Activated CD8-positive, alpha-beta T cell treated with anti-CD3 and anti-CD28 coated beads, Interleukin-2, amount 10 ng/mL, durations not matched to agents 7 days and 5 days (primary cell): Measurements from ENCODE around the gene MTM1. TPM values are rescaled to one million over a fixed set of nuclear protein-coding genes. Genes with fewer than 3 reads are reported as not detected.

Source experiments
- ATAC-seq: fragments of 150-1000 bp; cut with Tn5 transposase; one replicate; pipeline ENCODE4 v1.10.0; 2021; ENCODE audit warnings: moderate library complexity
- CTCF ChIA-PET: fragments of 350-600 bp; sonication (Branson Sonifier 250); formaldehyde crosslinking; loops from one replicate; lab custom pipeline; 2021; ENCODE audit warnings: antibody characterized with exemption; lab: Charles Lee
- POLR2A ChIA-PET: fragments of 350-600 bp; sonication (Branson Sonifier 250); formaldehyde crosslinking; loops from one replicate; lab custom pipeline; 2021; ENCODE audit warnings: antibody characterized with exemption; lab: Charles Lee
- DNase-seq: peaks from one replicate; pipeline ENCODE4 v3.0.0-alpha.2; 2020
- H3K27ac Mint-ChIP-seq: one replicate; pipeline ENCODE4 v1.8.0; 2021; ENCODE audit warnings: mild to moderate bottlenecking, mixed read lengths
- H3K27me3 Mint-ChIP-seq: one replicate; pipeline ENCODE4 v1.8.0; 2021; ENCODE audit warnings: low read depth, mixed read lengths
- H3K36me3 Mint-ChIP-seq: one replicate; pipeline ENCODE4 v1.8.0; 2021; ENCODE audit warnings: low read depth, mixed read lengths
- H3K4me1 Mint-ChIP-seq: one replicate; pipeline ENCODE4 v1.8.0; 2021; ENCODE audit warnings: low read depth, mixed read lengths
- H3K4me3 Mint-ChIP-seq: one replicate; pipeline ENCODE4 v1.8.0; 2021; ENCODE audit warnings: mild to moderate bottlenecking, mixed read lengths
- H3K9me3 Mint-ChIP-seq: one replicate; pipeline ENCODE4 v1.8.0; 2022; ENCODE audit warnings: mixed read lengths; ENCODE audit not compliant: insufficient read depth
- total RNA-seq, 2 experiments: library from RNA; stranded (reverse); gene quantifications; one replicate each; pipeline ENCODE4 v1.2.3, GENCODE V29; 2021

The MTM1 gene
- total RNA-seq, 2 experiments from 2014 or later: 28.7 to 34.8 TPM

- Mint-ChIP-seq H3K9me3 (no peaks in the 10 kb centered on the region), H3K27me3 (no peaks in the 10 kb centered on the region), H3K27ac (no peak overlapping the region), H3K36me3 (no peaks in the 10 kb centered on the region), H3K4me1 (no peaks in the 10 kb centered on the region), H3K4me3 (no peak overlapping the region)
- CTCF ChIA-PET: no interaction called here
- POLR2A ChIA-PET: interaction anchor here (0.7 kb wide), 1 partner anchor 9 kb away, joined by 3 read pairs; no protein-coding TSS in a partner anchor
- no peak for DNase-seq
- ATAC-seq: no peak
Measured at GRCh38 chrX:150558424-150558823, 10.0 kb upstream of the MTM1 start.

- peaks cover 9% of the 10 kb centered on the region for H3K4me1 Mint-ChIP-seq
- H3K36me3 Mint-ChIP-seq: peaks cover 2% of the 10 kb centered on the region
- ChIA-PET POLR2A (no interaction called here), CTCF (no interaction called here)
- DNase-seq (no peak), ATAC-seq (no peak)
- no peaks in the 10 kb centered on the region for H3K9me3 Mint-ChIP-seq
- no peaks in the 10 kb centered on the region for H3K27me3 Mint-ChIP-seq
- H3K27ac Mint-ChIP-seq: no peak overlapping the region
- no peak overlapping the region for H3K4me3 Mint-ChIP-seq
Measured at GRCh38 chrX:150564838-150565237, 3.6 kb upstream of the MTM1 start.

GRCh38 chrX:150565551-150565950 is 2.9 kb upstream of the MTM1 start:
- POLR2A ChIA-PET: no interaction called here
- Mint-ChIP-seq H3K9me3 (no peaks in the 10 kb centered on the region), H3K27me3 (no peaks in the 10 kb centered on the region), H3K36me3 (peaks cover 5% of the 10 kb centered on the region), H3K4me1 (peaks cover 13% of the 10 kb centered on the region), H3K4me3 (no peak overlapping the region), H3K27ac (no peak overlapping the region)
- no peak for ATAC-seq
- no peak for DNase-seq
- CTCF ChIA-PET: no interaction called here

GRCh38 chrX:150566734-150567182 is 1.7 kb upstream of the MTM1 start:
- CTCF ChIA-PET: no interaction called here
- H3K27ac Mint-ChIP-seq: no peak overlapping the region
- no peak overlapping the region for H3K4me3 Mint-ChIP-seq

GRCh38 chrX:150567645-150568319 is 639 bp upstream of the MTM1 start:
- H3K27ac Mint-ChIP-seq: peak overlapping the region; percentile 55
- H3K27me3 Mint-ChIP-seq: no peaks in the 10 kb centered on the region
- POLR2A ChIA-PET: interaction anchor here (0.6 to 1.7 kb wide), 6 partner anchors 9 to 134 kb away, joined by 3 to 7 read pairs (median 3); partner anchors contain the start of gene MTMR1
- H3K9me3 Mint-ChIP-seq: no peaks in the 10 kb centered on the region
- CTCF ChIA-PET: interaction anchor here (1.0 kb wide), 1 partner anchor 21 kb away, joined by 3 read pairs; no protein-coding TSS in a partner anchor
- H3K4me3 Mint-ChIP-seq: peak overlapping the region; percentile 58
- no peak for ATAC-seq
- H3K36me3 Mint-ChIP-seq: peaks cover 5% of the 10 kb centered on the region
- no peak for DNase-seq
- H3K4me1 Mint-ChIP-seq: peaks cover 32% of the 10 kb centered on the region

More at GRCh38 chrX:150566734-150567182, 1.7 kb upstream of the MTM1 start:
- no peaks in the 10 kb centered on the region for H3K27me3 Mint-ChIP-seq
- DNase-seq (no peak), ATAC-seq (no peak)
- H3K9me3 Mint-ChIP-seq: no peaks in the 10 kb centered on the region
- H3K4me1 Mint-ChIP-seq: peaks cover 21% of the 10 kb centered on the region
- H3K36me3 Mint-ChIP-seq: peaks cover 5% of the 10 kb centered on the region
- POLR2A ChIA-PET: no interaction called here

GRCh38 chrX:150569155-150569477 is 695 bp downstream of the MTM1 start:
- POLR2A ChIA-PET: interaction anchor here (0.8 to 1.8 kb wide), 4 partner anchors 16 to 125 kb away, joined by 3 to 7 read pairs (median 4); partner anchors contain the start of gene MTMR1
- CTCF ChIA-PET: interaction anchor here (0.9 to 3.6 kb wide), 4 partner anchors 18 to 120 kb away, joined by 3 to 26 read pairs (median 7); no protein-coding TSS in a partner anchor
- peak; percentile 62 for DNase-seq
- Mint-ChIP-seq H3K36me3 (peaks cover 5% of the 10 kb centered on the region), H3K27me3 (no peaks in the 10 kb centered on the region), H3K9me3 (no peaks in the 10 kb centered on the region), H3K27ac (peak overlapping the region; percentile 87), H3K4me3 (peak overlapping the region; percentile 83), H3K4me1 (peaks cover 45% of the 10 kb centered on the region)
- ATAC-seq: peak; percentile 27

- no peaks in the 10 kb centered on the region for H3K27me3 Mint-ChIP-seq
- H3K4me1 Mint-ChIP-seq: peaks cover 59% of the 10 kb centered on the region
- CTCF ChIA-PET: interaction anchor here (1.2 to 3.6 kb wide), 5 partner anchors 9 to 630 kb away, joined by 5 to 26 read pairs (median 9); no protein-coding TSS in a partner anchor
- no peak for ATAC-seq
- POLR2A ChIA-PET: interaction anchor here (1.2 to 1.8 kb wide), 2 partner anchors 17 to 24 kb away, joined by 4 to 6 read pairs; no protein-coding TSS in a partner anchor
- H3K9me3 Mint-ChIP-seq: no peaks in the 10 kb centered on the region
- DNase-seq: no peak
- H3K36me3 Mint-ChIP-seq: peaks cover 8% of the 10 kb centered on the region
- peak overlapping the region; percentile 87 for H3K27ac Mint-ChIP-seq
- H3K4me3 Mint-ChIP-seq: peak overlapping the region; percentile 83
Measured at GRCh38 chrX:150570512-150570911, 2.1 kb downstream of the MTM1 start.

- Mint-ChIP-seq H3K36me3 (peaks cover 15% of the 10 kb centered on the region), H3K9me3 (no peaks in the 10 kb centered on the region), H3K4me3 (peak overlapping the region; percentile 83), H3K27me3 (no peaks in the 10 kb centered on the region), H3K4me1 (peaks cover 76% of the 10 kb centered on the region), H3K27ac (peak overlapping the region; percentile 77)
- ATAC-seq (no peak), DNase-seq (no peak)
- ChIA-PET POLR2A (interaction anchor here (1.6 kb wide), 1 partner anchor 122 kb away, joined by 3 read pairs; no protein-coding TSS in a partner anchor), CTCF (interaction anchor here (0.9 to 3.6 kb wide), 2 partner anchors 26 to 634 kb away, joined by 3 to 26 read pairs; partner anchors contain the start of gene EOLA2)
Measured at GRCh38 chrX:150572206-150572605, 3.8 kb downstream of the MTM1 start.

- Mint-ChIP-seq H3K36me3 (peaks cover 15% of the 10 kb centered on the region), H3K4me1 (peaks cover 80% of the 10 kb centered on the region), H3K27me3 (no peaks in the 10 kb centered on the region), H3K9me3 (no peaks in the 10 kb centered on the region), H3K27ac (peak overlapping the region; percentile 77), H3K4me3 (peak overlapping the region; percentile 83)
- ATAC-seq (no peak), DNase-seq (no peak)
- ChIA-PET CTCF (interaction anchor here (0.9 to 1.0 kb wide), 2 partner anchors 27 to 29 kb away, joined by 3 read pairs; no protein-coding TSS in a partner anchor), POLR2A (no interaction called here)
Measured at GRCh38 chrX:150573106-150573505, 4.7 kb downstream of the MTM1 start.

GRCh38 chrX:150573702-150574101 is 5.3 kb downstream of the MTM1 start:
- POLR2A ChIA-PET: no interaction called here
- peaks cover 85% of the 10 kb centered on the region for H3K4me1 Mint-ChIP-seq
- CTCF ChIA-PET: interaction anchor here (1.0 to 1.7 kb wide), 2 partner anchors 30 to 208 kb away, joined by 3 to 6 read pairs; no protein-coding TSS in a partner anchor

GRCh38 chrX:150574559-150575418 is 6.4 kb downstream of the MTM1 start:
- peaks cover 22% of the 10 kb centered on the region for H3K36me3 Mint-ChIP-seq
- peak overlapping the region; percentile 88 for H3K27ac Mint-ChIP-seq
- peaks cover 83% of the 10 kb centered on the region for H3K4me1 Mint-ChIP-seq
- H3K4me3 Mint-ChIP-seq: peak overlapping the region; percentile 83
- peak; percentile 60 for ATAC-seq
- ChIA-PET POLR2A (interaction anchor here (0.7 kb wide), 1 partner anchor 95 kb away, joined by 3 read pairs; no protein-coding TSS in a partner anchor), CTCF (interaction anchor here (1.3 to 1.7 kb wide), 3 partner anchors 12 to 209 kb away, joined by 3 to 6 read pairs (median 5); no protein-coding TSS in a partner anchor)
- H3K9me3 Mint-ChIP-seq: no peaks in the 10 kb centered on the region
- DNase-seq: peak; percentile 28
- H3K27me3 Mint-ChIP-seq: no peaks in the 10 kb centered on the region

More at GRCh38 chrX:150573702-150574101, 5.3 kb downstream of the MTM1 start:
- ATAC-seq: no peak
- Mint-ChIP-seq H3K27me3 (no peaks in the 10 kb centered on the region), H3K4me3 (peak overlapping the region; percentile 83), H3K36me3 (peaks cover 21% of the 10 kb centered on the region), H3K27ac (peak overlapping the region; percentile 77), H3K9me3 (no peaks in the 10 kb centered on the region)
- DNase-seq: peak; percentile 31
